H1 (cell line): ENCODE data around the gene SLC17A5. TPM values are rescaled to one million over a fixed set of nuclear protein-coding genes. Genes with fewer than 3 reads are reported as not detected.

Experiments used
- CTCF ChIA-PET: fragments of 300-600 bp; sonication (Branson Sonifier 250); formaldehyde crosslinking; loops from one replicate; lab custom pipeline; 2021; ENCODE audit not compliant: partially characterized antibody; lab: Charles Lee
- POLR2A ChIA-PET: fragments of 300-600 bp; sonication (Branson Sonifier 250); formaldehyde crosslinking; loops from one replicate; lab custom pipeline; 2021; ENCODE audit warnings: inconsistent platforms; ENCODE audit not compliant: partially characterized antibody; lab: Charles Lee
- DNase-seq, 2 experiments: peaks; one replicate each; pipeline versions ENCODE4 v3.0.0 to v3.0.0-alpha.2; 2010 to 2022; ENCODE audit warnings: low spot score in 2 of 2, low read depth in 1 of 2, mixed read lengths in 1 of 2
- FAIRE-seq: peaks from 2 replicates; lab custom pipeline; 2011; peaks lifted over from hg19 to GRCh38; lab: Jason Lieb, UNC
- H2AFZ ChIP-seq: 2 replicates; pipeline ENCODE4 v1.8.1; 2012; ENCODE audit warnings: low read length, inconsistent platforms
- H2AK5ac ChIP-seq: 2 replicates; pipeline ENCODE4 v1.6.1; 2013; ENCODE audit warnings: low read depth, low read length
- H2BK120ac ChIP-seq: replicated peaks from 2 replicates; pipeline ENCODE3; 2013; ENCODE audit warnings: low read depth, low read length, inconsistent platforms
- H2BK12ac ChIP-seq: 2 replicates; pipeline ENCODE4 v1.6.1; 2013; ENCODE audit warnings: low read depth, low read length
- H2BK15ac ChIP-seq: 2 replicates; pipeline ENCODE4 v1.6.1; 2013; ENCODE audit warnings: low read length
- H2BK20ac ChIP-seq: 2 replicates; pipeline ENCODE4 v1.6.1; 2013; ENCODE audit warnings: low read length
- H2BK5ac ChIP-seq: 2 replicates; pipeline ENCODE4 v1.6.1; 2013; ENCODE audit warnings: low read depth, low read length
- H3K14ac ChIP-seq: 2 replicates; pipeline ENCODE4 v1.6.1; 2013; ENCODE audit warnings: inconsistent platforms; ENCODE audit not compliant: insufficient read length
- H3K18ac ChIP-seq: 2 replicates; pipeline ENCODE4 v1.6.1; 2013; ENCODE audit warnings: low read length; ENCODE audit errors: extremely low read depth
- H3K23ac ChIP-seq: 2 replicates; pipeline ENCODE4 v1.6.1; 2013; ENCODE audit warnings: inconsistent platforms; ENCODE audit not compliant: insufficient read length
- H3K23me2 ChIP-seq: 2 replicates; pipeline ENCODE4 v1.6.1; 2013; ENCODE audit warnings: low read depth, low read length
- H3K27ac ChIP-seq: 2 replicates; pipeline ENCODE4 v1.6.1; 2011; ENCODE audit warnings: low read depth, low read length, inconsistent platforms
- H3K27me3 ChIP-seq, 4 experiments: replicated peaks in 1 of 4; 1 replicate in 1 of 4; 2 replicates in 3 of 4; pipeline versions ENCODE4 v1.6.1 to v1.8.1; 2011 to 2013; ENCODE audit warnings: low read length in 3 of 4, mild to moderate bottlenecking in 3 of 4, inconsistent platforms in 2 of 4, mixed read lengths in 2 of 4, moderate library complexity in 1 of 4; ENCODE audit not compliant: control insufficient read depth in 3 of 4, insufficient read depth in 3 of 4; ENCODE audit errors: extremely low read depth in 1 of 4
- H3K36me3 ChIP-seq, 4 experiments: 2 replicates each; pipeline versions ENCODE4 v1.6.1 to v1.8.1; 2011 to 2013; ENCODE audit warnings: mild to moderate bottlenecking in 4 of 4, low read length in 3 of 4, moderate library complexity in 2 of 4, control low read depth in 1 of 4, inconsistent platforms in 1 of 4; ENCODE audit not compliant: insufficient read depth in 4 of 4, control insufficient read depth in 2 of 4
- H3K4ac ChIP-seq: replicated peaks from 2 replicates; pipeline ENCODE3; 2013; ENCODE audit warnings: low read length, low read depth, mixed read lengths, inconsistent platforms; ENCODE audit not compliant: insufficient read length
- H3K4me1 ChIP-seq, 4 experiments: replicated peaks in 1 of 4; 1 replicate in 1 of 4; 2 replicates in 3 of 4; pipeline versions ENCODE4 v1.6.1 to v1.8.1; 2011 to 2013; ENCODE audit warnings: low read length in 3 of 4, inconsistent platforms in 2 of 4, mixed read lengths in 1 of 4; ENCODE audit not compliant: insufficient read depth in 4 of 4, control insufficient read depth in 3 of 4
- H3K4me2 ChIP-seq, 2 experiments: 2 replicates each; pipeline versions ENCODE4 v1.6.1 to v1.8.1; 2011 to 2013; ENCODE audit warnings: low read depth in 2 of 2, low read length in 2 of 2, control low read depth in 1 of 2, inconsistent platforms in 1 of 2, mild to moderate bottlenecking in 1 of 2; ENCODE audit not compliant: insufficient read depth in 1 of 2
- H3K4me3 ChIP-seq, 4 experiments: fragments of 200-600, 300-600 bp in 1 of 4; sonication (generic), shearing (Covaris generic), sonication (Bioruptor Twin) in 1 of 4; 2 replicates each; pipeline versions ENCODE4 v1.5.1 to v1.8.1; 2011 to 2016; ENCODE audit warnings: low read length in 4 of 4, low read depth in 3 of 4, control low read depth in 2 of 4, inconsistent platforms in 2 of 4, mild to moderate bottlenecking in 2 of 4, mixed read lengths in 1 of 4, moderate library complexity in 1 of 4; ENCODE audit not compliant: insufficient read depth in 2 of 4; ENCODE audit errors: extremely low read depth in 1 of 4
- H3K56ac ChIP-seq: replicated peaks from 2 replicates; pipeline ENCODE3; 2013; ENCODE audit warnings: low read depth, mild to moderate bottlenecking, mixed read lengths, low read length, inconsistent platforms; ENCODE audit not compliant: insufficient read length
- H3K79me1 ChIP-seq: 2 replicates; pipeline ENCODE4 v1.6.1; 2013; ENCODE audit warnings: low read depth, low read length, control low read depth
- H3K79me2 ChIP-seq, 2 experiments: 2 replicates each; pipeline versions ENCODE4 v1.6.1 to v1.8.1; 2012 to 2013; ENCODE audit warnings: low read length in 2 of 2, mild to moderate bottlenecking in 2 of 2, inconsistent platforms in 1 of 2; ENCODE audit not compliant: insufficient read depth in 2 of 2, control insufficient read depth in 1 of 2
- H3K9ac ChIP-seq, 4 experiments: replicated peaks in 1 of 4; 1 replicate in 1 of 4; 2 replicates in 3 of 4; pipeline versions ENCODE4 v1.6.1 to v1.8.1; 2011 to 2013; ENCODE audit warnings: low read depth in 3 of 4, low read length in 3 of 4, control low read depth in 2 of 4, mild to moderate bottlenecking in 2 of 4, moderate library complexity in 2 of 4, inconsistent platforms in 1 of 4; ENCODE audit errors: extremely low read depth in 1 of 4
- H3K9me3 ChIP-seq, 2 experiments: 2 replicates each; pipeline versions ENCODE4 v1.6.1 to v1.8.1; 2012 to 2013; ENCODE audit warnings: mild to moderate bottlenecking in 2 of 2, moderate library complexity in 2 of 2, control low read depth in 1 of 2, inconsistent platforms in 1 of 2, low read depth in 1 of 2, low read length in 1 of 2, mixed read lengths in 1 of 2; ENCODE audit not compliant: insufficient read depth in 2 of 2
- H4K20me1 ChIP-seq, 2 experiments: replicated peaks in 1 of 2; 2 replicates each; pipeline versions ENCODE3 to v1.8.1; 2011 to 2013; ENCODE audit warnings: inconsistent platforms in 2 of 2, low read length in 2 of 2, mild to moderate bottlenecking in 1 of 2; ENCODE audit not compliant: insufficient read depth in 2 of 2, control insufficient read depth in 1 of 2
- H4K5ac ChIP-seq: 2 replicates; pipeline ENCODE4 v1.6.1; 2013; ENCODE audit warnings: low read length, low read depth, mixed read lengths, inconsistent platforms; ENCODE audit not compliant: insufficient read length
- H4K8ac ChIP-seq: 2 replicates; pipeline ENCODE4 v1.8.0; 2013; ENCODE audit warnings: mild to moderate bottlenecking, moderate library complexity, low read length, inconsistent platforms; ENCODE audit not compliant: insufficient read depth; ENCODE audit errors: extremely low read depth
- H4K91ac ChIP-seq: replicated peaks from 2 replicates; pipeline ENCODE3; 2013; ENCODE audit warnings: low read length, mixed read lengths, inconsistent platforms; ENCODE audit not compliant: insufficient read length
- SRF ChIP-seq: IDR thresholded peaks from 2 replicates; pipeline ENCODE4 v1.6.1; 2011; ENCODE audit warnings: mild to moderate bottlenecking, low read depth, low read length, moderate library complexity
- YY1 ChIP-seq: IDR thresholded peaks from 2 replicates; pipeline ENCODE4 v1.6.1; 2011; ENCODE audit warnings: low read depth, mild to moderate bottlenecking, low read length
- WGBS, 2 experiments: shearing (Covaris generic) in 1 of 2; methylation state at CpG; one replicate each; pipeline versions ENCODE4 v1.1.6 to v1.1.7; 2013 to 2015; ENCODE audit warnings: low lambda C conversion rate in 2 of 2, mixed read lengths in 2 of 2, inconsistent platforms in 1 of 2, low coverage in 1 of 2, missing lambda C conversion rate in 1 of 2; ENCODE audit not compliant: insufficient replicate concordance in 2 of 2, insufficient coverage in 1 of 2, insufficient read length in 1 of 2; ENCODE audit errors: extremely low coverage in 1 of 2, missing lambda C conversion rate in 1 of 2; 5-methylcytosine and 5-hydroxymethylcytosine counted together
- polyA plus RNA-seq, 7 experiments: library from polyadenylated mRNA; depleted of rRNA in 3 of 7; stranded (reverse) in 5 of 7; unstranded in 2 of 7; fragments of >200 nt in 5 of 7; fragments of 200-250 nt in 2 of 7; gene quantifications; 1 replicate in 5 of 7; 2 replicates in 1 of 7; 4 replicates in 1 of 7; pipeline versions ENCODE4 v1.2.1 to v1.2.3, GENCODE V29; 2011 to 2013; ENCODE audit warnings: missing spikeins in 2 of 7, mixed read lengths in 2 of 7
- total RNA-seq: library from RNA; stranded (reverse); fragmentation: NEBNext Ultra II Directional; extraction: Animal tissue kit (Norgen Biotek cat#: 25700); gene quantifications from 2 replicates; pipeline ENCODE4 v1.2.1, GENCODE V29; 2021

SLC17A5 gene
- total and polyA plus RNA-seq, 2 of the 8 experiments (the other 6 are each of a cell fraction or from before 2014, with no cell fraction given), result 11.0 to 11.9 TPM

- Histone ChIP-seq H2AFZ (no peak overlapping the region), H3K9ac (no peak overlapping the region), H2BK15ac (no peak overlapping the region), H3K27ac (no peak overlapping the region), H3K23me2 (no peaks in the 10 kb centered on the region), H3K4me2 (no peak overlapping the region), H2AK5ac (peak overlapping the region; percentile 98), H3K36me3 (no peaks in the 10 kb centered on the region), H4K91ac (peak overlapping the region; percentile 34), H3K79me2 (no peaks in the 10 kb centered on the region), H4K8ac (no peak overlapping the region), H2BK5ac (peak overlapping the region; percentile 89; the same call in 1 of the 2 replicates), H2BK12ac (peak overlapping the region; percentile 62; the same call in 1 of the 2 replicates), H3K14ac (no peak overlapping the region), H3K9me3 (no peaks in the 10 kb centered on the region), H3K4me3 (no peak overlapping the region)
- POLR2A ChIA-PET, result interaction anchor here (1.6 to 45.0 kb wide), 7 partner anchors 7 to 88 kb away, joined by 5 to 1482 read pairs (median 10); partner anchors contain the start of genes EEF1A1 and SLC17A5
- WGBS, 2 experiments, result 94% methylated on average over 17 of the region's 17 CpGs; no CpG with 5 or more reads in 1 of the 2 experiments
- CTCF ChIA-PET, result interaction anchor here (1.3 to 2.1 kb wide), 3 partner anchors 11 to 43 kb away, joined by 3 to 6 read pairs (median 5); no protein-coding TSS in a partner anchor
- no peak for TF ChIP-seq YY1
- peak; percentile 29; the same call in 1 of the 2 replicates for TF ChIP-seq SRF
- TF ChIP-seq, all 59 proteins: peak for 1
- FAIRE-seq (no peak), DNase-seq (no peak)
- H3K56ac ChIP-seq, result no peak overlapping the region
- H4K20me1 ChIP-seq, result no peaks in the 10 kb centered on the region
- H2BK120ac ChIP-seq, result peak overlapping the region; percentile 28
- H2BK20ac ChIP-seq, result peak overlapping the region; percentile 62
- no peak overlapping the region for H3K18ac ChIP-seq
- H3K4me1 ChIP-seq, result peaks cover 3 to 14% (median 10%) of the 10 kb centered on the region in 4 experiments; a peak in 5 of 7 replicates
- no peaks in the 10 kb centered on the region for H3K79me1 ChIP-seq
- no peak overlapping the region for H3K23ac ChIP-seq
- no peak overlapping the region for H4K5ac ChIP-seq
- no peak overlapping the region for H3K4ac ChIP-seq
- no peaks in the 10 kb centered on the region for H3K27me3 ChIP-seq
Measured at GRCh38 chr6:73564578-73565345, 89.0 kb downstream of the SLC17A5 start.
